HTR-8/SVneo (cell line): ENCODE results near the gene KIAA1671.
"Not testable (repeated sequence)": the region's sequence is repeated elsewhere in the genome, so short reads cannot be mapped to it uniquely, and the experiment has no call there.

Source experiments
- DNase-seq: peaks from one replicate; pipeline ENCODE4 v3.0.0; 2011; ENCODE audit warnings: low spot score, mixed read lengths; ENCODE audit not compliant: insufficient read length
- FAIRE-seq: peaks from 2 replicates; lab custom pipeline; 2011; peaks lifted over from hg19 to GRCh38; lab: Jason Lieb, UNC

Gene KIAA1671

DNA sequence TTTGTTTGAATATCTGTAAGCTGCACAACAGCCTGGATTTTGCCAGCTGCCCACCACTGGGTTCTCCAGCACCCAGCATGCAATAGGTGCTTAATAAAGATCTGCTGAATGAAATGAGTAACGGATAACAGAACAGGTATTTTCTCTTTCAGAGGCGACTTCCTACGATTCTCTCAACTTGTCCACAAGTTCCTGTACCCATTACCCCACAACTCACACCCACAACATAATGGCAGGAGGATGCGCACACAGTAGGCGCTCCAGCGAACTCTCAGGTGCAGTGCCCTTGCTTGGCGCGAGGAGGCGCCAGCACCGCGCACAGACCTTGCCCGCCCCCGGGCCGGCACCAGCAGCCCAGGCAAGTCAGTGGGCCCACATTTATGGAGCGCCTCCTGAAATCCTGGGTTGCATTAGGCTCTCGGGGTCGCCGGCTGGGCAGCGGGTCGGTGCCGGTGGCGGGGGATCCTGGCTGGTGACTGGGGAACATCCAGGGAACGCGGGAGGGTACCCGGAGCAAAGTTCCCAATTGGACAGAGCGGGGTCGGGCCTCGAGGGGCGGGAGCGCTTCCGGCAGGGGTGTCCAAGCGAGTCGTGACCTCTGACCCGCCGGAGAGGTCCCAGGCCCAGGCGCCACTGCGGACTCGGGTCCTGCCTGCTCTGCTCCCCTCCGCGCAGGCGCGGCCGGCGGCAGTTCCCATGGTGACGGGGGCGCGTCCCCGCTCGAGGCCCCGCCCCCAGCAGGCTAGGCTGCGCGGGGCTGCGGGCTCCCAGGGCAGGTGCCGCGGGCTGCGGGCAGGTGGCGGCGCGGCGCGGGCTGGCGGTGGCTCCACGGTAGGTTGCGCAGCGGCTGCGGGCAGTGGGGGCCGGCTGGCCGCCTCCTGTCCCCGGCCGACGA is at the start of gene KIAA1671:
Gene KIAA1671, plus strand, starts transcription at position 775 of the 895 bp plus-strand sequence. CDS start 75,284 bp downstream, outside the sequence.
- FAIRE-seq (peak; percentile 46), DNase-seq (peak; percentile 83)

- DNase-seq = no peak
- FAIRE-seq = no peak
Observed at GRCh38 chr22:24905909-24906308, 46.6 kb upstream of the KIAA1671 start.

- FAIRE-seq, DNase-seq: not testable (repeated sequence)
Observed at GRCh38 chr22:24907101-24907500, 45.4 kb upstream of the KIAA1671 start.

- no peak for DNase-seq
- FAIRE-seq = no peak
Observed at GRCh38 chr22:24920029-24920428, 32.5 kb upstream of the KIAA1671 start.

- DNase-seq (no peak), FAIRE-seq (no peak)
Observed at GRCh38 chr22:24925586-24926427, 26.7 kb upstream of the KIAA1671 start.

- no peak for DNase-seq
- no peak for FAIRE-seq
Observed at GRCh38 chr22:24926428-24926725, 26.1 kb upstream of the KIAA1671 start.

GRCh38 chr22:24926849-24927579 is 25.5 kb upstream of the KIAA1671 start:
- no peak for FAIRE-seq
- no peak for DNase-seq

DNA sequence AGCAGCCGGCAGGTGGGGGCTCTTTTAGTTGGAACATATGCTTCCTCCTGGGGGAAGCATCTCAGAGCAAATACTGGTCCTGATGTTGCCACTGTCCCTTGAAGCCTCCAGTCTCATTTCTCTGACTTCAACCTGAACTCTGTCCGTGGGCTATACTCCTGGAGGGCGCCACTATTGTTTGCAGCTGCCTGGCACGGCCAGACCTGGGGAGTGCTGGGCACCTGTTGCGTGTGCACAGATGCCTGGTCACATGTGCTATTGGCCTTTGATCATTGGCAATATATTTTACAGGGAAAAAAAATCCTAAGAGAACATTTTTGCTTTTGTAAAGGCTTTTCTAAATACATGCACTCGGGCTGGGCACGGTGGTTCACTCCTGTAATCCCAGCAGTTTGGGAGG is 24.2 kb upstream of the KIAA1671 start:
- FAIRE-seq (no peak), DNase-seq (no peak)

- no peak for FAIRE-seq
Observed at GRCh38 chr22:24930678-24931077, 21.8 kb upstream of the KIAA1671 start.

GRCh38 chr22:24935771-24936483 is 16.6 kb upstream of the KIAA1671 start:
- no peak for DNase-seq
- no peak for FAIRE-seq

More at GRCh38 chr22:24930678-24931077, 21.8 kb upstream of the KIAA1671 start:
- no peak for DNase-seq

DNA sequence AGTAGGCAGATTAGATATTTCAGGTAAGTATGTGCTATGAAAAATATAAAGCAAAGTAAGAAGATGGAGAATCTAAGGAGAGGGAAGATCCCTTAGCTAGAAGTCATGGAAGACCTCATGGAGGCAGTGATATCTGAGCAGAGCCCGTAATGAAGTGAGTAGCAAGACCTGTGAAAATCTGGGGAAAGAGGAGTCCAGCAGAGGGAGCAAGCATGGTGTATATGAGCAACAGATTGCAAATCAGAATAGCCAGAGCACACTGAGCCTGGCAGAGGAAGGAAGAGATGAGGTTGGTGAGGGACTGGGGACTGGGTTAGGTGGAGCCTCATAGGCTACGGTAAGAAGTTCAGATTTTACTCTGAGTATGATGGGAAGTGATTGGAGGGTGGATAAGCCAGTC is 15.4 kb upstream of the KIAA1671 start:
- FAIRE-seq = no peak

GRCh38 chr22:24938741-24939341 is 13.7 kb upstream of the KIAA1671 start:
- FAIRE-seq (no peak), DNase-seq (no peak)

More for the DNA sequence above, 15.4 kb upstream of the KIAA1671 start:
- no peak for DNase-seq

GRCh38 chr22:24942301-24942700 is 10.2 kb upstream of the KIAA1671 start:
- FAIRE-seq = no peak

DNA sequence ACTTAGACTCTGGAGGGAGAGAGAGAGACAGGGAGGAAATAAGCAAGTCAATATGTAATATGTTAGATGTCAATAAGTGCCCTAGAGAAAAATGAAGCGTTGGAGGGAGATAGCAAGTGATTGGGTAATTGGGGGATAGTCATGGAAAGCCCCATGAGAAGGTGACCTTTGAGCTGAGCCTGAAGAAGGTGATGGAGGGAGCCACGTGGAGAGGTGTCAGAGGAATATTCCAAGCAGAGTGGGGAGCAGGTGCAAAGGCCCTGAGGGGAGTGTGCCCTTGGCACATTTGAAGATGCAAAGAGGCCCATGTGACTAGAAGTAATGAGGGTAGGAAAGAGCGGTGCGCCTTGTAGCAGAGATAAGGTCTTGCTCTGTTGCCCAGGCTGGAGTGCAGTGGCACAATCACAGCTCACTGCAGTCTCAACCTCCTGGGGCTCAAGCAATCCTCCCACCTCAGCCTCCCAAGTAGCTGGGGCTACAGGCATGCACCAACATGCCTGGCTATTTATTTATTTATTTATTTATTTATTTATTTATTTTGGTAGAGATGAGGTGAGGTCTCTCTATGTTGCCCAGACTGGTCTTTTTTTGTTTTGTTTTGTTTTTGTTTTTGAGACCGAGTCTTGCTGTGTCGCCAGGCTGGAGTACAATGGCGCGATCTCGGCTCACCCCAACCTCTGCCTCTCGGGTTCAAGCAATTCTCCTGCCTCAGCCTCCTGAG is 8.1 kb upstream of the KIAA1671 start:
- FAIRE-seq (no peak), DNase-seq (no peak)

More at GRCh38 chr22:24942301-24942700, 10.2 kb upstream of the KIAA1671 start:
- no peak for DNase-seq

DNA sequence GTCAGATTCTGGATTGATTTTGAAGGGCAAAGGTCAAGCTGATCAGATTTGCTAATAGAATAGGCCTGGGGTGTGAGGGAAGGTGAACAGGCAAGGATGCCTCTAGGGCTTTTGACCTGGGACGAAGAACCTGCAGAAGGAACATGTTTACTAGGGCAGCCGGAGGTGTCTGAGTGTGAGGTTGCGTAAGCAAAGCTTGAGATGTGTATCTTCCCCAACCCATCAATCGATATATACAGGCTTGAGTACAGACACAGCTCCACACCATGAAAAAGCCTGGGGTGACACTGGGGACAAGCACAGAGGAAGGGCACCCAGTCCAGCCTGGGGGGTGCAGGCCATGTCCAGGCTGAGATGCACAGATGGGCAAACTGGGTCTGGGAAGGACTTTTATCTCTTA is 7.1 kb upstream of the KIAA1671 start:
- FAIRE-seq = no peak
- no peak for DNase-seq

DNA sequence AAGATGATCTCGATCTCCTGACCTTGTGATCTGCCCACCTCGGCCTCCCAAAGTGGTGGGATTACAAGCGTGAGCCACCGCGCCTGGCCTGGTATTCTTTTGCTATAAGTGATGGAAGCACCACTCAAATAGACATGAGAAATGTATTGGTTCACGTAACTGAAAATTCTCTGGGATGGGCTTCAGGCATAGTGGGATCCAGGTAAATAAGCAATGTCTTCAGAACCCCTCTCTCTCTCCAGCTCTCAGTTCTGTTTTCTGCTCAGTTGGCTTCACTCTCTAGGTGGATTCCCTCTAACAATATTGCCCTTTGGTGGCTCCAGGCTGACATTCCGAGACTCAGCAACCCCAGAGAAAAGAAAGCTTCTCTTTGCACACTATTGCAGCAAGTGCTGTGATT is 5.1 kb upstream of the KIAA1671 start:
- no peak for DNase-seq
- FAIRE-seq = no peak

DNA sequence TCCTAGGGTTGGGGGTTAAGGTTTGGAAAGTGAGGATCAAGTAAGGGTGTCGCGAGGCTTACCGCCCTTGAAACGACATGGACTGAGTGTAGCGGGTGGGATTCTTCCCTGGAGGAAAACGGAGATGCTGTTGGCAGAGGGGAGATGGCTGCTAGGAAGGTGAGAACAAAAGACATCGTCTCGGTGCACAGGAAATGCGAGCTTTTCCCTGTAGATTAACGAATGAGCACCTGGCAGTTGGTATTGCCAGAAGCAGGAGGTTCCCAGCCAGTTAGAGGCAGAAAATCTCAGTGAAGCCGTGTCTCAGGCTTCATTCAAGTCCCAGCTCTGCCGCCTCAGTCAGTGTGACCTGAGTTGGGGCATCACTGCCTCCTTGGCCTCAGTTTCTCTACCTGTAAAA is 4.6 kb upstream of the KIAA1671 start:
- DNase-seq = no peak
- FAIRE-seq = no peak

DNA sequence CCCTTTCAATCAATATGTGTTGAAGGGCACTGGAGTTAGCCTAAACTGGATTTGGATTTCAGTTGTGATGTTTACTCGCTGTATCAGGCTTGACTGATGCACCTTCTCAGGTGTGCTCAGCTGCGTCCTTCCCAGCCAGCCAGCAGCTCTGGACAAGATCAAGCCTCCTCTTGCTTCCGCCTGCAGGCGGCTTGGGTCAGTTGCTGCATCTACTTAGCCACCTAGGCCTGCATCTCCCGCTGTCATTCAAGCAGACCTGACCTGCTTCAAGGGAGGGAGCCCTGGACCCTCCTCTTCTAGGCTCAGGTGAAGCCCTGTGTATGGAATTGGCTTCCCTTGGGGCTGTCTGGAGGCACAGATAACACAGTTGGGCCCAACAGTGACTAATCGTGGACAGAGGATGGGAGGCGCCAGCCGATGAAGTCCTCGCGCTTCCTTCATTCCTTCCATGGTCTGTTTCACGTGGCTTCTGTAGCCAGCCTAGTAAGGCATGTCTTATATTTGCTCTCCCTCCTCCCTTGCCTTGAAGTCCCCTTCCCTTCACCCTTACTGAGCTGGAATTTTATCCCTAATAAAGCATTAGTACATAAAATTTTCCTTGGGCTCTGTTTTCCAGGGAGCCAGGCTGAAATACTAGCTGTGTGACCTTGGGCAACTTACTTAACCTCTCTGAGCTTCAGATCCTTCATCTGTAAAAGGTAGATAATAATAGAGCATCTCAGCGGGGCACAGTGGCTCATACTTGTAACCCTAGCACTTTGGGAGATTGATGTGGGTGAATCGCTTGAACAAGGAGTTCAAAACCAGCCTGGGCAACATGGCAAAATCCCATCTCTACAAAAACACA is 3.9 kb upstream of the KIAA1671 start:
- FAIRE-seq = no peak
- no peak for DNase-seq
